GM18858 (cell line): ENCODE data around the gene WSCD2.

ENCODE experiments used
- ATAC-seq: cut with Tn5 transposase; IDR thresholded peaks from one replicate; pipeline ENCODE4 v1.9.1; 2021; ENCODE audit not compliant: unreplicated experiment

WSCD2 gene

GRCh38 chr12:108297895-108298760 is 169.0 kb downstream of the WSCD2 start:
- ATAC-seq, result peak; percentile 57

- no peak for ATAC-seq
Observed at GRCh38 chr12:108298761-108299275, 169.7 kb downstream of the WSCD2 start.

GRCh38 chr12:108299516-108299915 is 170.4 kb downstream of the WSCD2 start:
- ATAC-seq, result no peak
